ENCODE results near the gene NBDY.
"Not testable (repeated sequence)": the region's sequence is repeated elsewhere in the genome, so short reads cannot be mapped to it uniquely, and the experiment has no call there.

The NBDY gene

GRCh38 chrX:56778924-56779468 is 50.0 kb downstream of the NBDY start:
- not testable (repeated sequence) for H3K9ac ChIP-seq, H3K36me3 ChIP-seq, H4K20me1 ChIP-seq, H3K4me3 ChIP-seq, H3K9me3 ChIP-seq, H3K27ac ChIP-seq, H3K4me2 ChIP-seq, H3K27me3 ChIP-seq
- peaks cover 24% of the 10 kb centered on the region for H3K4me1 ChIP-seq

- H3K27me3 ChIP-seq, H4K20me1 ChIP-seq, H3K27ac ChIP-seq, H3K9ac ChIP-seq, H3K4me3 ChIP-seq, H3K9me3 ChIP-seq: not testable (repeated sequence)
- Histone ChIP-seq H3K4me1 (peaks cover 27% of the 10 kb centered on the region), H3K36me3 (peaks cover 15% of the 10 kb centered on the region), H3K4me2 (peak overlapping the region; percentile 88)
Observed at GRCh38 chrX:56780681-56781649, 51.9 kb downstream of the NBDY start.

- H3K4me2 ChIP-seq, result peak overlapping the region; percentile 88
- H4K20me1 ChIP-seq, result no peaks in the 10 kb centered on the region
- H3K4me3 ChIP-seq, result no peak overlapping the region
- no peak for TF ChIP-seq Cebpa-rat (IDR thresholded peaks at IDR 0.05)
- H3K9me3 ChIP-seq, result no peaks in the 10 kb centered on the region
- peaks cover 7% of the 10 kb centered on the region; the same call in 1 of the 2 replicates for H3K27me3 ChIP-seq
- H3K4me1 ChIP-seq, result peaks cover 33% of the 10 kb centered on the region
- H3K27ac ChIP-seq, result no peak overlapping the region
- peaks cover 20% of the 10 kb centered on the region for H3K36me3 ChIP-seq
- H3K9ac ChIP-seq, result peak overlapping the region; percentile 77; the same call in 1 of the 2 replicates
Observed at GRCh38 chrX:56782352-56782751, 53.3 kb downstream of the NBDY start.

- H3K4me2 ChIP-seq, result peak overlapping the region; percentile 88
- no peaks in the 10 kb centered on the region for H3K9me3 ChIP-seq
- H3K27ac ChIP-seq, result peak overlapping the region; percentile 87
- peak overlapping the region; percentile 77 for H3K9ac ChIP-seq
- peaks cover 39% of the 10 kb centered on the region for H3K4me1 ChIP-seq
- peaks cover 24% of the 10 kb centered on the region for H3K36me3 ChIP-seq
- peaks cover 7% of the 10 kb centered on the region; the same call in 1 of the 2 replicates for H3K27me3 ChIP-seq
- no peaks in the 10 kb centered on the region for H4K20me1 ChIP-seq
- no peak for TF ChIP-seq Cebpa-rat (IDR thresholded peaks at IDR 0.05)
- H3K4me3 ChIP-seq, result peak overlapping the region; percentile 61
Observed at GRCh38 chrX:56782791-56783449, 53.9 kb downstream of the NBDY start.

GRCh38 chrX:56783450-56783831 is 54.4 kb downstream of the NBDY start:
- H4K20me1 ChIP-seq, result no peaks in the 10 kb centered on the region
- peak overlapping the region; percentile 87 for H3K27ac ChIP-seq
- H3K4me3 ChIP-seq, result peak overlapping the region; percentile 61
- H3K36me3 ChIP-seq, result peaks cover 24% of the 10 kb centered on the region
- H3K4me1 ChIP-seq, result peaks cover 44% of the 10 kb centered on the region
- no peaks in the 10 kb centered on the region for H3K9me3 ChIP-seq
- peak overlapping the region; percentile 77 for H3K9ac ChIP-seq
- H3K27me3 ChIP-seq, result peaks cover 7% of the 10 kb centered on the region; the same call in 1 of the 2 replicates
- H3K4me2 ChIP-seq, result peak overlapping the region; percentile 88
- TF ChIP-seq Cebpa-rat (IDR thresholded peaks at IDR 0.05), result no peak

- H3K4me3 ChIP-seq, result peak overlapping the region; percentile 61; the same call in 1 of the 2 replicates
- TF ChIP-seq Cebpa-rat (IDR thresholded peaks at IDR 0.05), result no peak
Observed at GRCh38 chrX:56783996-56784620, 55.1 kb downstream of the NBDY start.

GRCh38 chrX:56784666-56785065 is 55.6 kb downstream of the NBDY start:
- Histone ChIP-seq H3K9me3 (no peaks in the 10 kb centered on the region), H4K20me1 (no peaks in the 10 kb centered on the region), H3K27ac (no peak overlapping the region), H3K9ac (no peak overlapping the region), H3K4me1 (peaks cover 44% of the 10 kb centered on the region), H3K36me3 (peaks cover 35% of the 10 kb centered on the region), H3K4me2 (no peak overlapping the region), H3K4me3 (no peak overlapping the region), H3K27me3 (peaks cover 7% of the 10 kb centered on the region; the same call in 1 of the 2 replicates)
- TF ChIP-seq Cebpa-rat (IDR thresholded peaks at IDR 0.05), result no peak

More at GRCh38 chrX:56783996-56784620, 55.1 kb downstream of the NBDY start:
- Histone ChIP-seq H4K20me1 (no peaks in the 10 kb centered on the region), H3K9me3 (no peaks in the 10 kb centered on the region), H3K27me3 (peaks cover 7% of the 10 kb centered on the region; the same call in 1 of the 2 replicates), H3K9ac (no peak overlapping the region; the same call in 1 of the 2 replicates), H3K4me1 (peaks cover 44% of the 10 kb centered on the region), H3K4me2 (peak overlapping the region; percentile 88), H3K36me3 (peaks cover 29% of the 10 kb centered on the region), H3K27ac (0 out of 2 replicates have a peak overlapping the region, but pooled peaks have one; percentile 87)

- peaks cover 43% of the 10 kb centered on the region for H3K36me3 ChIP-seq
- peaks cover 44% of the 10 kb centered on the region for H3K4me1 ChIP-seq
- H3K9ac ChIP-seq, result no peak overlapping the region
- TF ChIP-seq Cebpa-rat (IDR thresholded peaks at IDR 0.05), result no peak
- H3K27ac ChIP-seq, result no peak overlapping the region
- peaks cover 7% of the 10 kb centered on the region; the same call in 1 of the 2 replicates for H3K27me3 ChIP-seq
- H3K4me3 ChIP-seq, result no peak overlapping the region
- H3K9me3 ChIP-seq, result no peaks in the 10 kb centered on the region
- no peaks in the 10 kb centered on the region for H4K20me1 ChIP-seq
- no peak overlapping the region for H3K4me2 ChIP-seq
Observed at GRCh38 chrX:56785442-56785841, 56.4 kb downstream of the NBDY start.

Data from BLaER1 (cell line).